ENCODE results near the gene PDE11A.
"Not testable (repeated sequence)": the region's sequence is repeated elsewhere in the genome, so short reads cannot be mapped to it uniquely, and the experiment has no call there.

The PDE11A gene

GRCh38 chr2:177883177-177883576, 189.4 kb downstream of the PDE11A start:
- no peak for DNase-seq (ENCODE audit: low read depth, low spot score)

GRCh38 chr2:177882501-177882900, 190.1 kb downstream of the PDE11A start:
- DNase-seq (ENCODE audit: low read depth, low spot score): no peak

- no peak for DNase-seq (ENCODE audit: low read depth, low spot score)
Measured at GRCh38 chr2:177881921-177882320, 190.7 kb downstream of the PDE11A start.

GRCh38 chr2:177881008-177881747, 191.4 kb downstream of the PDE11A start:
- no peak for DNase-seq (ENCODE audit: low read depth, low spot score)

GRCh38 chr2:177880285-177880684, 192.3 kb downstream of the PDE11A start:
- DNase-seq (ENCODE audit: low read depth, low spot score): no peak

- DNase-seq (ENCODE audit: low read depth, low spot score): no peak
Measured at GRCh38 chr2:177876950-177877349, 195.6 kb downstream of the PDE11A start.

- DNase-seq (ENCODE audit: low read depth, low spot score): no peak
Measured at GRCh38 chr2:177874686-177875085, 197.9 kb downstream of the PDE11A start.

- DNase-seq (ENCODE audit: low read depth, low spot score): no peak
Measured at GRCh38 chr2:177873915-177874314, 198.7 kb downstream of the PDE11A start.

GRCh38 chr2:177872286-177872685, 200.3 kb downstream of the PDE11A start:
- no peak for DNase-seq (ENCODE audit: low read depth, low spot score)

GRCh38 chr2:177869912-177870311, 202.7 kb downstream of the PDE11A start:
- DNase-seq (ENCODE audit: low read depth, low spot score): no peak

- DNase-seq (ENCODE audit: low read depth, low spot score): no peak
Measured at GRCh38 chr2:177869209-177869608, 203.4 kb downstream of the PDE11A start.

GRCh38 chr2:177868806-177869205, 203.8 kb downstream of the PDE11A start:
- no peak for DNase-seq (ENCODE audit: low read depth, low spot score)

- no peak for DNase-seq (ENCODE audit: low read depth, low spot score)
Measured at GRCh38 chr2:177857538-177857937, 215.0 kb downstream of the PDE11A start.

- no peak for DNase-seq (ENCODE audit: low read depth, low spot score)
Measured at GRCh38 chr2:177852389-177852788, 220.2 kb downstream of the PDE11A start.

GRCh38 chr2:177843188-177843587, 229.4 kb downstream of the PDE11A start:
- no peak for DNase-seq (ENCODE audit: low read depth, low spot score)

GRCh38 chr2:177842243-177842642, 230.3 kb downstream of the PDE11A start:
- no peak for DNase-seq (ENCODE audit: low read depth, low spot score)

GRCh38 chr2:177835418-177836204, 237.0 kb downstream of the PDE11A start:
- not testable (repeated sequence) for DNase-seq (ENCODE audit: low read depth, low spot score)

- no peak for DNase-seq (ENCODE audit: low read depth, low spot score)
Measured at GRCh38 chr2:177832611-177833433, 239.8 kb downstream of the PDE11A start.

- no peak for DNase-seq (ENCODE audit: low read depth, low spot score)
Measured at GRCh38 chr2:177830881-177831386, 241.6 kb downstream of the PDE11A start.

- no peak for DNase-seq (ENCODE audit: low read depth, low spot score)
Measured at GRCh38 chr2:177828557-177828956, 244.0 kb downstream of the PDE11A start.

- DNase-seq (ENCODE audit: low read depth, low spot score): no peak
Measured at GRCh38 chr2:177826897-177827296, 245.7 kb downstream of the PDE11A start.

- DNase-seq (ENCODE audit: low read depth, low spot score): no peak
Measured at GRCh38 chr2:177822941-177823340, 249.6 kb downstream of the PDE11A start.

Measured in brain pericyte (primary cell).